ENCODE data around the gene HLCS.
"Not testable (repeated sequence)": the region's sequence is repeated elsewhere in the genome, so short reads cannot be mapped to it uniquely, and the experiment has no call there.

Gene HLCS

DNA sequence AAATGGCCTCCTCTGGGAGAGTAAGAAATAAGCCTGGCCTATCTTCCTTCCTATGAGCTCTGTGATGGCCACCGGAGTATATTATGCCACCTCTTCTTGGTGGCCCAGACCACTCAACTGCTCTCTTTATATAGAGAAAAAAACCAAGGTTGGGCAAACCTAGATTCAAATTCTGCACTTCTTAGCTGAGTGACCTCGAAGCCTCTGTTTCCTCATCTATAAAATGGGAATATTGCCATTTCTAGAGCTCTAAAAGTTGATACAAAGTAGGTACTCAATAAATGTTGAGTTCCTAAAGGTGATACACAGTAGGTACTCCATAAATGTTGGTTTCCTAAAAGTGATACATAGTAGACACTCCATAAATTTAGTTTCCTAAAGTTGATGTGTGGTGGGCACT, 120.7 kb downstream of the HLCS start:
- no peak for DNase-seq

- no peak for DNase-seq
These were observed 121.4 kb downstream of the HLCS start for GRCh38 chr21:36845070-36845469.

GRCh38 chr21:36841866-36842265, 124.6 kb downstream of the HLCS start:
- DNase-seq = no peak

DNA sequence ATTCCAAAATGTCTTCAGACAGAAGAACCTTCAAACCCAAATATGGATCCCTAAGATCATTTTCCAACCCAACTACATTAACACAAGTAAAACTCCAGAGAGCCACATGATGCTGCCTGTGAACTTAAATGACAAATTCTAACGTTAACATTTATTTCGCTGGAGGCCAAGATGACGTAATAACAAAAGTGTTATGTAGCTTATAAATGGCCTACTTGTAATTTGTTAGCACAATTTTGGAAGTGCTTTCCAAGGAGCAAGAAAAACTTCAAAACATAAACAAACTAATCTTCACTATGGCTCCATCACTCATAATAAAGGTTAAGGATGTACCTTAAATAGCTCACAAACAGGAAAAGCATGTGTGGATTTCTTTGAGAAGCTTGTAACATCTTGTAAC, 126.7 kb downstream of the HLCS start:
- DNase-seq = no peak

- DNase-seq = no peak
These were observed 127.3 kb downstream of the HLCS start for GRCh38 chr21:36839123-36839522.

DNA sequence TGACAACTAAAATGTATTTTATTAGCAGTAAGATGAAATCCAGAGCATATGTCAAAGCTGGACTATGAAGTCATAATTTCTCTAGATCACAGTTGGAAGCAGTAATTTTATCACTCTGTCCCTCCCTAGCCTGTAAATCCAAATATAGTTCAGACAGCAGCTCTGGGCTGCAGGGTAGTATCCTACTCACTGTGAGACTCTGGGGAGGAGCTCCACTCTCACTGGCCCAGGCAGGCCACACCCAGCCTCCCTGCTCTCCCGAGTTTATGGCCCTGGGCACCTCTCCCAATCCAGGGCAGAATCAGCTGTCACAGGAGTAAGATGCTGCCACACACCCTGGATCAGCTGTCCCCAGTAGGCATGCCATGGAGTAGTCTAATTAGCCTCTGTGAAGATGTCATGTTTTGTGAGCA, 131.1 kb downstream of the HLCS start:
- peak in 1 of 14 donors; percentile 8 for DNase-seq

- no peak for DNase-seq
These were observed 132.3 kb downstream of the HLCS start for GRCh38 chr21:36834192-36834591.

DNA sequence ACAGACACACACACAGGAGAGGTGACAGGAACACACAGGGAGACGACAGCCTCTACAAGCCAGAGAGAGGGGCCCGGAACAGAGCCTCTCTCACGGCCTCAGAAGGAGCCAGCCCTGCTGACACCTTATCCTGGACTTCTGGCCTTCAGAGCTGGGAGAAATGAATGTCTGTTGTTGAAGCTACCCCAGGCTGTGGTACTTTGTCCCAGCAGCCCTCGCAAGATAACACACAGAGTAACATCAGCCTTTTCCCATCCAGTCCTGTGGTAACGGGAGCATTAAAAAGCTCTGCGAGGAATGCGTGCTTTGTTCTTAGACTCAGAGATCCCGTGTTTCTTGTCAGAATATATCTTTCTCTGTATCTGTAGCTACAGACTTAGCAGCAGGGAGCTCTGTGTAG, 136.4 kb downstream of the HLCS start:
- no peak for DNase-seq

GRCh38 chr21:36828891-36829515, 137.5 kb downstream of the HLCS start:
- no peak for DNase-seq

DNA sequence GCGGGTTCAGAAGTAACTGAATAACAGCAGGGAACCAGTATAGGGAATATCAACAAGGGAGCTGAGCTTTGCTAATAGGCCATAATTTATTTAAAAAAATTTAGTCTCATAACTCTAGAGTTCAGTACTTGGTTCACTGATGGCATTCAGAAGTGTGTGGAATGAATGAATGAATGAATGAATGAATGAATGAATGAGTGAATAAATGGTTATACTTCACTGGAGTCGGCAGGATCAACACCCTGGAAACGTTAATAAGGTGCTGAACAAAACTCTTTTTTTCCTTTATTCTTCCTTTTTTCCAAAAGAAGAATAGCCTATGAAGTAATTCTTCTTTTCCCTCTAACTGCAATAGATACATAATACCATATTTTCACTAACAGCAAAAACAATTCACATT, 138.3 kb downstream of the HLCS start:
- DNase-seq = no peak

DNA sequence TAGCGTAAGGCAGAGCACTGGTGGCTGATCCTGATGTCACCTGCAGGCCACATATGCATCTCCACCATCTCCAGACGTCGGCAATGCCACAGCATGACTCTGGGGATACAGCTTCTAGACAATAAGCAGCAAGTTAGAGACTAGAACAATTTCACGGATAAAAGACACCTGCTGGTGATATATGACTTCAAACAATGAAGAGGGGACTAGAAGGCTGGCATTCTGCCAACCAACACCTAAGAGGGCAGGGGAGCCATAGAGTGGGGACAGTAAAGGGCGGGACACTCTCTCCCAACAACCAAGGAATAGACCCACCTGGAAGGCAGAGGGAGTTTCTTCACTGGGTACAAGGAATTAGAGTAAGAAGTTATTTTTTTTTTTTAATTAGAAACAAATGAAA, 140.8 kb downstream of the HLCS start:
- DNase-seq = no peak

DNA sequence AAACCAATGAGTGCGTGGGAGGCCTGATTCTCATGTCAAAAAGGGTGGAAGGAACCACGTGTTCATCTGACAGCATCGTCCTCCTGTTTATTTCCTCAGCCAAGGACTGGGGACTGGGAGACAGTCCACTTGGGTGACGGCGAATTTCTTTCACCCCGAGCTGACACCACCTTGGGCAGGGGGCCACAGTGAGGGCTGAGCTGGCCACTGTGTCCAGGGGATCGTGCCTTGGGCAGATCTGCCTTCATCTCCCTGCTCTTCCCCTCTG, 145.5 kb downstream of the HLCS start:
- no peak for DNase-seq

GRCh38 chr21:36820176-36821031, 146.1 kb downstream of the HLCS start:
- DNase-seq = no peak

DNA sequence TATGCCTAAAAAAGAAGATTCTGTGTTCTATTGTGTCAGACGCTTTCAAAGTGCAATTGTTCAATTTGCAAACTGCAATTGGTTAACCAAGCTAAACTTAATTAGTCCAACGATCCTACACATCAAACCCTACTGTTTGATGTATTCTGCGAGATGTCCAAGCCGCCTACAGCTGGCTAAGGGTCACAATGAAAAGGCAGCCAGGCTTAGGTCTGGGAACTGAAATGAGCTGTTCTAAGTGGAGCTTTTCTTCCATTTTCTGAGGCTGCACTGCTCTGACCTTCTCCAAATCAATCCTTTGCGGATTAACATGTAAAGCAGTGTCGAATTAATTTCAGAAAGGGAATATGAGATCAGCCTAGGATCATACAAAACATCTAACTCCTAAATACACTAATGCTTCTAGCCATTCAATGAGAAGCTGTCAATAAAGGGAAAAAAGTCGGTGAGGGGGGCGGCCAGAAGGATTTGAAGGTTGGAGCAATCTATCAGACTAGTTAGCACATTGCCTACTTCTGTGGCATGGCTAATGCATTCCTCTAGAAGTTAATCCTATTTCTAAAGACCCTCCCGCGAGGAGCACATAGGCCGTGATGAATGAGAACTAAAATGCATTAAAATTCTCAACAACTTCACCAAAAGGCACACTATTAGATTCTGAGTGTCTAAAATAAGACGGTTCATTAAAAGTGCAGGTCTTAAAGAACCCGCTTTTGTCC, 148.6 kb downstream of the HLCS start:
- DNase-seq = no peak

- no peak for DNase-seq
These were observed 149.8 kb downstream of the HLCS start for GRCh38 chr21:36816561-36817130.

DNA sequence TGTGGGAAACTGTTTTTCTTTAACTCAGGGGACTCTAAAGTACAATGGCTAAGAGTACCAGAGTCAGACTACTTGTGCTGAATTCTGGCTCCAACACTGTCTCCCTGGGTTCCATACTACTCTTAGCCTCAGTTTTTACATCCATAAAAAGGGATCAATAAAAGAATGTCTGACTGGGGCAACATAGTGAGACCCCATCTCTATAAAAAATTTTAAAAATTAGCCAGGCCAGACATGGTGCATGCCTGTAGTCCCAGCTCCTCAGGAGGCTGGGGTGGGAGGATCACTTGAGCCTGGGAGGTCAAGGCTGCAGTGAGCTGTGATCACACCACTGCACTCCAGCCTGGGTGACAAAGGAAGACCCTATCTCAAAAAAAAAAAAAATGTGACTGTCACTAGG, 150.4 kb downstream of the HLCS start:
- not testable (repeated sequence) for DNase-seq

- no peak for DNase-seq
These were observed 151.2 kb downstream of the HLCS start for GRCh38 chr21:36815284-36815683.

DNA sequence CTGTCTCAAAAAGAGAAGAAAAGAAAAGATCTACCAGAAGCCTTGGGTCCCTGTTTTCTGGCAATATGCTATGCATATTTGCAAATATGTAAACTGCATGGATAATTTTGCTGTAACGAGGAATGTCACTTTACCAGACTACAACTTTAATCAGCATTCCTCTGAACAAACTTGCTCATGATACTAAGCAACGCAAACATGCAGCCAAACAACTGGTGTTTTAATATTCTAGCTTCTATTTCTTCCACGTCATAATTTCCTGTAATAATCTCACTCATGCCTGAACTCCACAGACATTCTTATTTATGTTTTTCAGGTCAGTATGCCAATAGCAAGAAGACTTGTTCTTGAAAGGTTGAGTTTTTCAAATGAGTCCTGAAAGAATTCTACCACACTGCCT, 153.4 kb downstream of the HLCS start:
- DNase-seq = no peak

- DNase-seq = no peak
These were observed 154.7 kb downstream of the HLCS start for GRCh38 chr21:36811762-36812161.

- DNase-seq = no peak
These were observed 156.0 kb downstream of the HLCS start for GRCh38 chr21:36810443-36810842.

GRCh38 chr21:36807422-36807928, 159.0 kb downstream of the HLCS start:
- DNase-seq = no peak

GRCh38 chr21:36806103-36806502, 160.4 kb downstream of the HLCS start:
- DNase-seq = no peak
